Measurements from ENCODE around the gene HSPB6. TPM values are rescaled to one million over a fixed set of nuclear protein-coding genes. Genes with fewer than 3 reads are reported as not detected.

The HSPB6 gene
- total RNA-seq, 1 experiment from 2014 or later = 0.48 TPM

- H3K36me3 ChIP-seq (replicated peaks; ENCODE audit: control insufficient read depth, insufficient read depth, low read length) = peaks cover 24% of the 10 kb centered on the region
- no peaks in the 10 kb centered on the region for H3K27me3 ChIP-seq (ENCODE audit: control insufficient read depth, insufficient read depth, low read length)
- DNase-seq = no peak
Measured at GRCh38 chr19:35738887-35739229, 18.0 kb downstream of the HSPB6 start.

GRCh38 chr19:35738021-35738886 lies 18.6 kb downstream of the HSPB6 start:
- DNase-seq = no peak
- peaks cover 26% of the 10 kb centered on the region for H3K36me3 ChIP-seq (replicated peaks; ENCODE audit: control insufficient read depth, insufficient read depth, low read length)
- H3K27me3 ChIP-seq (ENCODE audit: control insufficient read depth, insufficient read depth, low read length) = no peaks in the 10 kb centered on the region
- no peak overlapping the region for H3K4me3 ChIP-seq (ENCODE audit: insufficient read depth, low read depth, low read length)

More at GRCh38 chr19:35738887-35739229, 18.0 kb downstream of the HSPB6 start:
- H3K4me3 ChIP-seq (ENCODE audit: insufficient read depth, low read depth, low read length) = no peak overlapping the region

- DNase-seq = no peak
- Histone ChIP-seq H3K36me3 (replicated peaks; ENCODE audit: control insufficient read depth, insufficient read depth, low read length) (peaks cover 26% of the 10 kb centered on the region), H3K4me3 (ENCODE audit: insufficient read depth, low read depth, low read length) (no peak overlapping the region), H3K27me3 (ENCODE audit: control insufficient read depth, insufficient read depth, low read length) (no peaks in the 10 kb centered on the region)
Measured at GRCh38 chr19:35736913-35737886, 19.6 kb downstream of the HSPB6 start.

GRCh38 chr19:35734889-35735288 lies 21.9 kb downstream of the HSPB6 start:
- no peaks in the 10 kb centered on the region for H3K27me3 ChIP-seq (ENCODE audit: control insufficient read depth, insufficient read depth, low read length)
- peaks cover 37% of the 10 kb centered on the region for H3K36me3 ChIP-seq (replicated peaks; ENCODE audit: control insufficient read depth, insufficient read depth, low read length)
- DNase-seq = no peak
- H3K4me3 ChIP-seq (ENCODE audit: insufficient read depth, low read depth, low read length) = no peak overlapping the region

- H3K27me3 ChIP-seq (ENCODE audit: control insufficient read depth, insufficient read depth, low read length) = no peaks in the 10 kb centered on the region
- no peak for DNase-seq
- H3K36me3 ChIP-seq (replicated peaks; ENCODE audit: control insufficient read depth, insufficient read depth, low read length) = peaks cover 42% of the 10 kb centered on the region
- H3K4me3 ChIP-seq (ENCODE audit: insufficient read depth, low read depth, low read length) = no peak overlapping the region
Measured at GRCh38 chr19:35734273-35734672, 22.6 kb downstream of the HSPB6 start.

- no peaks in the 10 kb centered on the region for H3K27me3 ChIP-seq (ENCODE audit: control insufficient read depth, insufficient read depth, low read length)
- no peak for DNase-seq
- H3K4me3 ChIP-seq (ENCODE audit: insufficient read depth, low read depth, low read length) = no peak overlapping the region
- H3K36me3 ChIP-seq (replicated peaks; ENCODE audit: control insufficient read depth, insufficient read depth, low read length) = peaks cover 48% of the 10 kb centered on the region
Measured at GRCh38 chr19:35733180-35734125, 23.4 kb downstream of the HSPB6 start.

- Histone ChIP-seq H3K4me3 (ENCODE audit: insufficient read depth, low read depth, low read length) (no peak overlapping the region), H3K27me3 (ENCODE audit: control insufficient read depth, insufficient read depth, low read length) (no peaks in the 10 kb centered on the region), H3K36me3 (replicated peaks; ENCODE audit: control insufficient read depth, insufficient read depth, low read length) (peaks cover 49% of the 10 kb centered on the region)
- no peak for DNase-seq
Measured at GRCh38 chr19:35732540-35733179, 24.2 kb downstream of the HSPB6 start.

- H3K27me3 ChIP-seq (ENCODE audit: control insufficient read depth, insufficient read depth, low read length) = no peaks in the 10 kb centered on the region
- H3K4me3 ChIP-seq (ENCODE audit: insufficient read depth, low read depth, low read length) = no peak overlapping the region
- no peak for DNase-seq
- H3K36me3 ChIP-seq (replicated peaks; ENCODE audit: control insufficient read depth, insufficient read depth, low read length) = peaks cover 52% of the 10 kb centered on the region
Measured at GRCh38 chr19:35731779-35732405, 24.9 kb downstream of the HSPB6 start.

- Histone ChIP-seq H3K27me3 (ENCODE audit: control insufficient read depth, insufficient read depth, low read length) (no peaks in the 10 kb centered on the region), H3K36me3 (replicated peaks; ENCODE audit: control insufficient read depth, insufficient read depth, low read length) (peaks cover 50% of the 10 kb centered on the region), H3K4me3 (ENCODE audit: insufficient read depth, low read depth, low read length) (no peak overlapping the region)
- DNase-seq = no peak
Measured at GRCh38 chr19:35731353-35731752, 25.5 kb downstream of the HSPB6 start.

GRCh38 chr19:35730326-35730725 lies 26.5 kb downstream of the HSPB6 start:
- H3K36me3 ChIP-seq (replicated peaks; ENCODE audit: control insufficient read depth, insufficient read depth, low read length) = peaks cover 51% of the 10 kb centered on the region
- H3K4me3 ChIP-seq (ENCODE audit: insufficient read depth, low read depth, low read length) = no peak overlapping the region
- H3K27me3 ChIP-seq (ENCODE audit: control insufficient read depth, insufficient read depth, low read length) = no peaks in the 10 kb centered on the region
- DNase-seq = no peak

- no peak for DNase-seq
- Histone ChIP-seq H3K27me3 (ENCODE audit: control insufficient read depth, insufficient read depth, low read length) (no peaks in the 10 kb centered on the region), H3K4me3 (ENCODE audit: insufficient read depth, low read depth, low read length) (no peak overlapping the region), H3K36me3 (replicated peaks; ENCODE audit: control insufficient read depth, insufficient read depth, low read length) (peaks cover 53% of the 10 kb centered on the region)
Measured at GRCh38 chr19:35729763-35730162, 27.1 kb downstream of the HSPB6 start.

- Histone ChIP-seq H3K36me3 (replicated peaks; ENCODE audit: control insufficient read depth, insufficient read depth, low read length) (peaks cover 53% of the 10 kb centered on the region), H3K27me3 (ENCODE audit: control insufficient read depth, insufficient read depth, low read length) (no peaks in the 10 kb centered on the region), H3K4me3 (ENCODE audit: insufficient read depth, low read depth, low read length) (no peak overlapping the region)
- no peak for DNase-seq
Measured at GRCh38 chr19:35729021-35729420, 27.8 kb downstream of the HSPB6 start.

GRCh38 chr19:35727956-35728706 lies 28.7 kb downstream of the HSPB6 start:
- no peaks in the 10 kb centered on the region for H3K27me3 ChIP-seq (ENCODE audit: control insufficient read depth, insufficient read depth, low read length)
- no peak overlapping the region for H3K4me3 ChIP-seq (ENCODE audit: insufficient read depth, low read depth, low read length)
- H3K36me3 ChIP-seq (replicated peaks; ENCODE audit: control insufficient read depth, insufficient read depth, low read length) = peaks cover 57% of the 10 kb centered on the region
- no peak for DNase-seq
